Ovary (tissue), 3 donors: Measurements from ENCODE around the gene CCDC188.

Source experiments
- EP300 ChIP-seq: sonication (generic); formaldehyde crosslinking; IDR thresholded peaks from one replicate; pipeline ENCODE4 v1.6.1; 2017; ENCODE audit warnings: antibody characterized with exemption
- POLR2A ChIP-seq: fragments of 450-650 bp; IDR thresholded peaks from one replicate; pipeline ENCODE4 v1.6.1; 2017; ENCODE audit warnings: antibody characterized with exemption, mild to moderate bottlenecking, moderate library complexity
- TF ChIP-seq, protein P1 (sequence below), 3 donors: fragments of 450-650 bp in 2 of 3; fragments of 200-600 bp in 1 of 3; IDR thresholded peaks; one replicate each; pipeline versions ENCODE4 v1.5.1 to v1.8.0; 2016 to 2022; ENCODE audit warnings: antibody characterized with exemption in 3 of 3, mild to moderate bottlenecking in 1 of 3
- donor health status: DM: no; HTN: no; CAD: no.

DNA sequence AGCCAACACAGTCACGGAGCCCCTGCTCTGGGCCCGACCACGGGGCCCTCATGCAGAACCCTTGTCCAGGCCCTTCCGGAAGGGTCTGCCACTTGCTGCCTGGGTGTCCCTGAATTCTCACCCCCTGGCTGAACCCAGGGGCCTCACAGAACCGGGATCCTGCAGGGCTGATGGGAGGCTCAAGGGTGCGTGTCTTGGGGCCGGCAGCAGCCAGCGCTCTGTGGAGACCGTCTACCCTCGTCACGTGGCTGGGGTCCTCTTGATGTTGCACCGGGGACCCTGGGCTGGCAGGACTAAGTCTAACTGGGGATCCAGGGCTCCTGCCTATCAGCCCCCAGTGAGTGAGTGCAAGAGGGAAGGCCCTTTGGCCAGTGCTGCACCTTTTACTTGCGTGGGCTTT, 19.3 kb upstream of the CCDC188 start:
- no peak for TF ChIP-seq POLR2A
- TF ChIP-seq, protein P1, sequence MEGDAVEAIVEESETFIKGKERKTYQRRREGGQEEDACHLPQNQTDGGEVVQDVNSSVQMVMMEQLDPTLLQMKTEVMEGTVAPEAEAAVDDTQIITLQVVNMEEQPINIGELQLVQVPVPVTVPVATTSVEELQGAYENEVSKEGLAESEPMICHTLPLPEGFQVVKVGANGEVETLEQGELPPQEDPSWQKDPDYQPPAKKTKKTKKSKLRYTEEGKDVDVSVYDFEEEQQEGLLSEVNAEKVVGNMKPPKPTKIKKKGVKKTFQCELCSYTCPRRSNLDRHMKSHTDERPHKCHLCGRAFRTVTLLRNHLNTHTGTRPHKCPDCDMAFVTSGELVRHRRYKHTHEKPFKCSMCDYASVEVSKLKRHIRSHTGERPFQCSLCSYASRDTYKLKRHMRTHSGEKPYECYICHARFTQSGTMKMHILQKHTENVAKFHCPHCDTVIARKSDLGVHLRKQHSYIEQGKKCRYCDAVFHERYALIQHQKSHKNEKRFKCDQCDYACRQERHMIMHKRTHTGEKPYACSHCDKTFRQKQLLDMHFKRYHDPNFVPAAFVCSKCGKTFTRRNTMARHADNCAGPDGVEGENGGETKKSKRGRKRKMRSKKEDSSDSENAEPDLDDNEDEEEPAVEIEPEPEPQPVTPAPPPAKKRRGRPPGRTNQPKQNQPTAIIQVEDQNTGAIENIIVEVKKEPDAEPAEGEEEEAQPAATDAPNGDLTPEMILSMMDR (IDR thresholded peaks at IDR 0.05), result no peak
- no peak for TF ChIP-seq EP300
